GM08714 (cell line): ENCODE results near the gene WFDC5.
"Not testable (repeated sequence)": the region's sequence is repeated elsewhere in the genome, so short reads cannot be mapped to it uniquely, and the experiment has no call there.

ENCODE experiments used
- H3K4me3 ChIP-seq: fragments of 200-500 bp; sonication (Bioruptor generic); 2 replicates; pipeline ENCODE4 v1.5.1; 2014; ENCODE audit warnings: mild to moderate bottlenecking, low read length, inconsistent platforms
- ZNF274 ChIP-seq: IDR thresholded peaks from 2 replicates; pipeline ENCODE4 v1.6.1; 2012; ENCODE audit warnings: mild to moderate bottlenecking, low read depth, low read length

WFDC5 gene

GRCh38 chr20:45114465-45115385 is at the start of gene WFDC5:
WFDC5 (minus strand) TSS chr20:45115174; CDS start chr20:45115083, 91 bp downstream.
- no peak within 1 kb of the TSS for H3K4me3 ChIP-seq
- no peak for TF ChIP-seq ZNF274

GRCh38 chr20:45163083-45163803 is 48.3 kb upstream of the WFDC5 start:
- H3K4me3 ChIP-seq: no peak overlapping the region
- TF ChIP-seq ZNF274: no peak

- no peak for TF ChIP-seq ZNF274
- H3K4me3 ChIP-seq: no peak overlapping the region
These were observed 43.0 kb upstream of the WFDC5 start for GRCh38 chr20:45157962-45158361.

- no peak overlapping the region for H3K4me3 ChIP-seq
- no peak for TF ChIP-seq ZNF274
These were observed 41.7 kb upstream of the WFDC5 start for GRCh38 chr20:45156713-45157112.

GRCh38 chr20:45154794-45155193 is 39.8 kb upstream of the WFDC5 start:
- H3K4me3 ChIP-seq: not testable (repeated sequence)

- TF ChIP-seq ZNF274: no peak
- no peak overlapping the region for H3K4me3 ChIP-seq
These were observed 39.2 kb upstream of the WFDC5 start for GRCh38 chr20:45154183-45154582.

GRCh38 chr20:45153752-45154151 is 38.8 kb upstream of the WFDC5 start:
- no peak for TF ChIP-seq ZNF274
- no peak overlapping the region for H3K4me3 ChIP-seq

- no peak overlapping the region for H3K4me3 ChIP-seq
- no peak for TF ChIP-seq ZNF274
These were observed 38.2 kb upstream of the WFDC5 start for GRCh38 chr20:45153147-45153546.

GRCh38 chr20:45152405-45152804 is 37.4 kb upstream of the WFDC5 start:
- H3K4me3 ChIP-seq: no peak overlapping the region
- TF ChIP-seq ZNF274: no peak

GRCh38 chr20:45149062-45149461 is 34.1 kb upstream of the WFDC5 start:
- no peak for TF ChIP-seq ZNF274
- no peak overlapping the region for H3K4me3 ChIP-seq

- no peak overlapping the region for H3K4me3 ChIP-seq
- TF ChIP-seq ZNF274: no peak
These were observed 25.9 kb upstream of the WFDC5 start for GRCh38 chr20:45140836-45141235.

- not testable (repeated sequence) for H3K4me3 ChIP-seq
These were observed 24.9 kb upstream of the WFDC5 start for GRCh38 chr20:45139733-45140375.

- TF ChIP-seq ZNF274: no peak
- H3K4me3 ChIP-seq: no peak overlapping the region
These were observed 23.8 kb upstream of the WFDC5 start for GRCh38 chr20:45138561-45139300.

GRCh38 chr20:45136911-45137310 is 21.9 kb upstream of the WFDC5 start:
- TF ChIP-seq ZNF274: no peak
- no peak overlapping the region for H3K4me3 ChIP-seq
